IPS-18c (cell line): Measurements from ENCODE around the gene KRTAP19-1.
"Not testable (repeated sequence)": the region's sequence is repeated elsewhere in the genome, so short reads cannot be mapped to it uniquely, and the experiment has no call there.

ENCODE experiments used
- H3K4me3 ChIP-seq: 2 replicates; pipeline ENCODE4 v1.7.0; 2013; ENCODE audit warnings: low read depth, mild to moderate bottlenecking, low read length, moderate library complexity; ENCODE audit not compliant: insufficient read depth
- H3K9me3 ChIP-seq: one replicate; pipeline ENCODE4 v1.6.1; 2013; ENCODE audit warnings: mild to moderate bottlenecking, low read length, moderate library complexity; ENCODE audit not compliant: control insufficient read depth, insufficient read depth

Gene KRTAP19-1

DNA sequence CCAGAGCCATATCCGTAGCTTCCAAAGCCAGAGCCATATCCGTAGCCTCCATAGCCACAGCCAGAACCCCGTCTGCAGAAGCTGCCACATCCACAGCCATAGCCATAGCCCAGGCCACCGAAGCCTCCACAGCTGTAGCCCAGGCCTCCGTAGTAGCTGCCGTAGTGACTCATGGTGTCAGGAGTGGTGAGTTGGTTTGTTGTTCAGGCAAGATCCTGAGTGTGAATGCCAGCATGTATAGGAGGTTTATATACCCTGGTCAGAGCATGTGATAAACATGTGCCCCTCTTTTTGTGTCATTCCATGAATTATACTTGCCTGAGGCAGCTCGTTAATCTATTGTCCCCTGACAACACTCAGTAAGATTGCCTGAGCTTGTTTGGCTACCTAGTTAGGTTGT, at the start of gene KRTAP19-1:
Gene KRTAP19-1, minus strand, starts transcription at position 223 of the 400 bp plus-strand sequence. Its CDS starts 50 bp downstream, at position 173.
- no peaks in the 10 kb centered on the region for H3K9me3 ChIP-seq
- no peak within 1 kb of the TSS for H3K4me3 ChIP-seq

DNA sequence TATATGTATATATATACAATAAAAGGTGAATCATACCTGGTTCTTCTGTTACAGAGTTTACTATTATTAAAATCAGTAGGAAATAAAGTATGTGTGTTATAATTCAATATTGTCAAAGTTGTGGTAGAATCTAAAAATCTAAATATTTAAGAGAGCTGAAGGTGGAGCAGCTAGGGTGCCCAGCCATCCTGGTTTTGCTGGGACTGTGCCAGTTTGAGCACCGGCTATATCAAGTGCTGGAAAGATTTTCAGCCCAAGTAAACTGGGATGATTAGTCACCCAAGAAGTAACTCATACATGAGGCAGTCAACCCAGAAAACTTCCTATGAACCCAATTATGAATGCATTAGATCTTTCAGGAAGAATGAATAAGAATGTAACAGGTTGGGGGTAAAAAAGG, 38.7 kb upstream of the KRTAP19-1 start:
- Histone ChIP-seq H3K4me3 (no peak overlapping the region), H3K9me3 (no peaks in the 10 kb centered on the region)

- Histone ChIP-seq H3K4me3 (no peak overlapping the region), H3K9me3 (no peaks in the 10 kb centered on the region)
Observed at GRCh38 chr21:30515681-30516080, 35.5 kb upstream of the KRTAP19-1 start.

- not testable (repeated sequence) for H3K4me3 ChIP-seq, H3K9me3 ChIP-seq
Observed at GRCh38 chr21:30505621-30506205, 25.5 kb upstream of the KRTAP19-1 start.

DNA sequence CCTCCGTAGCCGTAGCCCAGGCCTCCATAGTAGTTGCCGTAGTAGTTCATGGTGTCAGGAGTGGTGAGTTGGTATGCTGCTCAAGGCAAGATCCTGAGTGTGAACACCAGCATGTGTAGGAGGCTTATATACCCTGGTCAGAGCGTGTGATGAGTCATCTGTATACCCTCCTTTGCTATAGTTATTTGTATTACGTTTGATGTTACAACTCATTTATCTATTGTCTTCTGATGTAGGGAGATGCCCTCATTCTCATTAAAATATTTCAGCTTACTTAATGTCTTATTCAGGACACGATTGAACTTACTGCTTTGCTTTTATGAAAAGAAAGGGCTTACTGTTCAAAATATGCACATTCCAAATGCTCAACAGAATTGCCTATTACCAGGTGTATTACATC, 21.9 kb upstream of the KRTAP19-1 start, which contains the start of gene KRTAP19-5:
Gene KRTAP19-5, minus strand, starts transcription at position 101 of the 400 bp plus-strand sequence. Its CDS starts 51 bp downstream, at position 50.
- Histone ChIP-seq H3K9me3 (no peaks in the 10 kb centered on the region), H3K4me3 (no peak within 1 kb of the TSS)

DNA sequence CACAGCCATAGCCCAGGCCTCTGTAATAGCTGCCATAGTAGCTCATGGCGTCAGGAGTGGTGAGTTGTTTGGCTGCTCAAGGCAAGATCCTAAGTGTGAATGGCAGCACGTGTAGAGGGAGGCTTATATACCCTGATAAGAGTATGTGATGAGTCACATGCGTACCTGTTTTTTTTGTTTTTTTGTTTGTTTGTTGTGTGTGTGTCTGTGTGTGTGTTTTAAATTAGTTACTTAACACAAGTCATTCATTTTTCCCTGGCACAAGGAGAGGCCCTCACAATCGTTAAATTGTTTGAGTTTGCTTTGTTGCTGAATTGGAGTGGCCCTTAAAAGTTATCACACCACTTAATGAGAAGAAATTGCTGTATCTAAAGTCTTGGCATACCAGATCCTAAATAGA, 16.9 kb upstream of the KRTAP19-1 start, which contains the start of gene KRTAP19-4:
Gene KRTAP19-4, minus strand, starts transcription at position 101 of the 400 bp plus-strand sequence. Its CDS starts 55 bp downstream, at position 46.
- Histone ChIP-seq H3K4me3 (no peak within 1 kb of the TSS), H3K9me3 (no peaks in the 10 kb centered on the region)

GRCh38 chr21:30491963-30492428, 11.8 kb upstream of the KRTAP19-1 start, which contains the start of gene KRTAP19-3:
Gene KRTAP19-3 (minus strand): TSS chr21:30492013. CDS start chr21:30491957, 56 bp downstream.
- Histone ChIP-seq H3K9me3 (peaks cover 5% of the 10 kb centered on the region), H3K4me3 (no peak within 1 kb of the TSS)

DNA sequence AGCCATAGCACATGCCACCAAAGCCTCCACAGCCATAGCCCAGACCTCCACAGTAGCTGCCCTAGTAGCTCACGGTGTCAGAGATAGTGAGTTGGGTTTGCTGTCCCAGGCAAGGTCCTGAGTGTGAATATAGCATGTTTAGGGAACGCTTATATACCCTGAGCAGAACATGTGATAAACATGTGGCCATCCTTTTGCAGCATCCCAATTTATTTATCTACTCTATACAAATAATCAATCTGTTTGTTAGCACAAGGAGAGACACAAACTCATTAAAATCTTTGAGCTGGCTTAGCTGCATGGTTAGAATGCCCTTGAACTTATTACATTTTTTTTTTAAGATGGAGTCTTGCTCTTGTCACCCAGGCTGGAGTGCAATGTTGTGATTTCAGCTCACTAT, 7.2 kb upstream of the KRTAP19-1 start, which contains the start of gene KRTAP19-2:
Gene KRTAP19-2, minus strand, starts transcription at position 101 of the 400 bp plus-strand sequence. Its CDS starts 88 bp downstream, at position 13.
- H3K4me3 ChIP-seq: no peak within 1 kb of the TSS
- H3K9me3 ChIP-seq: peaks cover 14% of the 10 kb centered on the region

- Histone ChIP-seq H3K4me3 (no peak overlapping the region), H3K9me3 (peaks cover 14% of the 10 kb centered on the region)
Observed at GRCh38 chr21:30486180-30486579, 6.0 kb upstream of the KRTAP19-1 start.

DNA sequence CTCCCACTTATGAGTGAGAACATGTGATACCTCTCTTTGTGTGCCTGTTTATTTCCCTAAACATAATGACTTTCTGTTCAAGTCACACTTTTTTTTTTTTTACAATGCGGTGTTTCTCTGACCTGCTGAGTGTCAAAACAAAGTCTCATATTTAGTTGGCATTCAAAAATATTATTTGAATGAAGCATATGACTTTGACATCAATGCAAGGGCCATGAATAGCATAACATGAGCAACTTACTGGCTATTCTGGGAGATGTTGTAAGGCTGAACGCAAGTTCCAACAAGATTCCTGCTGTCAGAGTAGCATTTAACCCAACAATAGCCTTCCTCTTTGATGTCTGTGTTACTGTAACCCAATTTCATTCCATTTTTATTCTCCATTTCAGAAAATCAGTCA, 2.0 kb upstream of the KRTAP19-1 start:
- peaks cover 10% of the 10 kb centered on the region for H3K9me3 ChIP-seq
- no peak overlapping the region for H3K4me3 ChIP-seq

DNA sequence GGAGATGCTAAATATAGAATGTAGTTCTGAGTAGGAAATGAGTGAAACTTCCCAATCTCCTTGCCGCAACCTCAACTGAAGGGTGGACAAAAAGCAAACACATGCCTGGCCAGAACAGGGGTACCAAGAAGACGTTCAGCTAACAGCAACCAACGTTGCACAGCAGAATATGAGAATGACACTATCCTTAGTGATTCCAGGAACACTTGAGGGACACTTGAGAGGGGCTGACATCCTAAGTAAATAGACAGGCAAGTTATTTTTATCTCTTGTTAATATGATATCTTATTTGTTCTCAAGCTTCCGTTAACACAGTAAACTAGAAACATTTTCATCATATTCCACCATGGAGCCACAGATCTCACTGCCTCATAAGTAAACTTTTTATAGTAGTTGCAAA, 908 bp downstream of the KRTAP19-1 start:
- no peak overlapping the region for H3K4me3 ChIP-seq
- H3K9me3 ChIP-seq: no peaks in the 10 kb centered on the region

DNA sequence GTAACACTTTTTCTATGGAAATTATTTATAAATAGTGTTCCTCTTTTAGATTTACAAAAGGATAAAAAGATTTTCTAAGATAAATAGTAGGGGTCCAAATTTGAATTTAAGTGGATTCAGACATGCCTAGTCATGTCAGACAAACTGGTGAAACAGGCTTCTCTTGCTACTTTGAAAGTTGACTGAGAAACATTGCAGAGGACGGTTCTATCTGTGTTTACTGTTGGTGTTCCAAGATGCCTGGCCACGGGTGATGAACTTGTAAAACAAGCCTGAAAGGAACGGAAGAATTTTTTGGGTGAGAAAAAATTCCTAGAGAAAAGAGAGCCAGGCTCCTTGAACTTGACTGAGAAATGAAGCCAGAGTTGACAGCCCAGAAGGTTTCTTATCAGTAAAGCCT, 2.2 kb downstream of the KRTAP19-1 start:
- H3K9me3 ChIP-seq: no peaks in the 10 kb centered on the region

GRCh38 chr21:30468900-30469714, 11.1 kb downstream of the KRTAP19-1 start:
- Histone ChIP-seq H3K9me3 (no peaks in the 10 kb centered on the region), H3K4me3 (no peak overlapping the region)

More for the DNA sequence above, 2.2 kb downstream of the KRTAP19-1 start:
- H3K4me3 ChIP-seq: no peak overlapping the region

DNA sequence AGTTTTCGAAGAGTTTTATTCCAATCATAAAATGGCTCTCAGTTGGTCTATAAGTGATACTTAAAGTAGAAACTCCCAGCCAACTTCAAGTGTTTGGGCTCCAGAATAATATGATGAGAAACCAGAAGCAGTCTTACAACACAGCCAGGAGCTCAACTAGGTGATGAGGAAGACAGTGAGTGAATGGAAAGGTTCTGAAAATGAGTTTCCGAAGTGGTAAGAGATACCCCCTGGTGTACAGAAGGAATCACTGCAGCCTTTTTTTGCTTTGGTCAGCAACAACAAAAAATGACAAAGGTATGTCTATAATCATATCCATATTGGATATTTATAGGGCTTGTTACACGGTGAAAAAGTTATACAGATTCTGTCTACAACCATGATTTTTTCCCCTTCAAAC, 16.5 kb downstream of the KRTAP19-1 start:
- no peak overlapping the region for H3K4me3 ChIP-seq
- H3K9me3 ChIP-seq: no peaks in the 10 kb centered on the region

- Histone ChIP-seq H3K4me3 (no peak overlapping the region), H3K9me3 (no peaks in the 10 kb centered on the region)
Observed at GRCh38 chr21:30448514-30448913, 31.7 kb downstream of the KRTAP19-1 start.

DNA sequence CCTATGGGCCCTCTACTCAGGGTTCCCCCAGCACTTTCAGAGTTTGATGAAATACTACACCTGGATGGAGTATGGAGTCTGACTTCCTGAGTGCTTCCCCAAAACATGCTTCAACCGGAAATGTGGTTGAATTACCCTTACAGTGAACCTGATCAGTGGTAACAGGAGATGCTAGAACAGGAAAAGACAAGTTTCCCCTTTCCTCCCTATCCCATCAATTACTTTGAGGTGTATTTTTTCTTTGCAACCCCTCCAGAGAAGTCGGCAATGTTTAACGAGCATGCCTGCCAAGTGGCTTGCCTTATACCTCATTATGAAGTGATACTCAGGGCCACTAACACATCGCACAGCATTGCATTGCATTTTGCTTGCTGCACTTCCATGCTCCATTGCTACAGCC, 33.1 kb downstream of the KRTAP19-1 start:
- no peak overlapping the region for H3K4me3 ChIP-seq
- no peaks in the 10 kb centered on the region for H3K9me3 ChIP-seq

- Histone ChIP-seq H3K9me3 (no peaks in the 10 kb centered on the region), H3K4me3 (no peak overlapping the region)
Observed at GRCh38 chr21:30444204-30444603, 36.0 kb downstream of the KRTAP19-1 start.

- no peaks in the 10 kb centered on the region for H3K9me3 ChIP-seq
- no peak overlapping the region for H3K4me3 ChIP-seq
Observed at GRCh38 chr21:30443226-30443625, 36.9 kb downstream of the KRTAP19-1 start.
